H9 (cell line): ENCODE results near the gene DLX5. TPM values are rescaled to one million over a fixed set of nuclear protein-coding genes. Genes with fewer than 3 reads are reported as not detected.

Experiments used
- DNase-seq: peaks from one replicate; pipeline ENCODE4 v3.0.0-alpha.2; 2017
- H2AFZ ChIP-seq: one replicate; pipeline ENCODE4 v1.6.1; 2013; ENCODE audit warnings: mild to moderate bottlenecking, low read length, control low read depth, moderate library complexity
- H2AK5ac ChIP-seq: 2 replicates; pipeline ENCODE4 v1.6.1; 2013; ENCODE audit warnings: low read length, control low read depth, mixed read lengths; ENCODE audit not compliant: insufficient read length
- H2BK120ac ChIP-seq: one replicate; pipeline ENCODE4 v1.6.1; 2013; ENCODE audit warnings: low read depth, mild to moderate bottlenecking, low read length, control low read depth, inconsistent platforms; ENCODE audit not compliant: poor library complexity, severe bottlenecking
- H2BK12ac ChIP-seq: 2 replicates; pipeline ENCODE4 v1.6.1; 2013; ENCODE audit warnings: low read length, control low read depth, mixed read lengths, low read depth; ENCODE audit not compliant: insufficient read length
- H2BK15ac ChIP-seq: 2 replicates; pipeline ENCODE4 v1.6.1; 2013; ENCODE audit warnings: low read depth, low read length, control low read depth
- H2BK20ac ChIP-seq: one replicate; pipeline ENCODE4 v1.6.1; 2013; ENCODE audit warnings: low read depth, mild to moderate bottlenecking, low read length, control low read depth, inconsistent platforms; ENCODE audit not compliant: poor library complexity, severe bottlenecking
- H2BK5ac ChIP-seq: 2 replicates; pipeline ENCODE4 v1.6.1; 2013; ENCODE audit warnings: low read length, control low read depth, mixed read lengths; ENCODE audit not compliant: insufficient read length
- H3K14ac ChIP-seq: 2 replicates; pipeline ENCODE4 v1.6.1; 2013; ENCODE audit warnings: low read length, control low read depth; ENCODE audit not compliant: insufficient read depth
- H3K18ac ChIP-seq: 2 replicates; pipeline ENCODE4 v1.6.1; 2013; ENCODE audit warnings: low read depth, mild to moderate bottlenecking, mixed read lengths, low read length, control low read depth; ENCODE audit not compliant: insufficient read length
- H3K23ac ChIP-seq: 2 replicates; pipeline ENCODE4 v1.6.1; 2013; ENCODE audit warnings: low read length, control low read depth, mixed read lengths, low read depth; ENCODE audit not compliant: insufficient read length
- H3K23me2 ChIP-seq: 2 replicates; pipeline ENCODE4 v1.6.1; 2013; ENCODE audit warnings: low read depth, mild to moderate bottlenecking, mixed read lengths, low read length, control low read depth; ENCODE audit not compliant: insufficient read length, poor library complexity, severe bottlenecking
- H3K27ac ChIP-seq: 2 replicates; pipeline ENCODE4 v1.5.1; 2013; ENCODE audit warnings: low read length, control low read depth, mixed read lengths, low read depth; ENCODE audit not compliant: insufficient read length
- H3K27me3 ChIP-seq: 2 replicates; pipeline ENCODE4 v1.6.1; 2013; ENCODE audit warnings: low read length, control low read depth, inconsistent platforms; ENCODE audit not compliant: insufficient read depth
- H3K4ac ChIP-seq: 2 replicates; pipeline ENCODE4 v1.6.1; 2013; ENCODE audit warnings: low read depth, mild to moderate bottlenecking, control low read depth, inconsistent platforms, low read length, moderate library complexity
- H3K4me1 ChIP-seq: 2 replicates; pipeline ENCODE4 v1.6.1; 2013; ENCODE audit warnings: low read length, control low read depth, inconsistent platforms; ENCODE audit not compliant: insufficient read depth
- H3K4me2 ChIP-seq: 2 replicates; pipeline ENCODE4 v1.6.1; 2013; ENCODE audit warnings: low read length, control low read depth, mixed read lengths; ENCODE audit not compliant: insufficient read length, insufficient read depth
- H3K56ac ChIP-seq: 2 replicates; pipeline ENCODE4 v1.6.1; 2013; ENCODE audit warnings: low read depth, mild to moderate bottlenecking, mixed read lengths, low read length, control low read depth; ENCODE audit not compliant: insufficient read length
- H3K79me1 ChIP-seq: 2 replicates; pipeline ENCODE4 v1.6.1; 2013; ENCODE audit warnings: low read depth, mild to moderate bottlenecking, moderate library complexity, low read length, control low read depth, inconsistent platforms; ENCODE audit not compliant: insufficient read depth, poor library complexity, severe bottlenecking
- H3K79me2 ChIP-seq: 2 replicates; pipeline ENCODE4 v1.6.1; 2013; ENCODE audit warnings: low read length, control low read depth, inconsistent platforms; ENCODE audit not compliant: insufficient read depth
- H3K9ac ChIP-seq: 2 replicates; pipeline ENCODE4 v1.6.1; 2013; ENCODE audit warnings: low read length, control low read depth, mixed read lengths; ENCODE audit not compliant: insufficient read length; ENCODE audit errors: extremely low read depth
- H3K9me3 ChIP-seq: one replicate; pipeline ENCODE4 v1.6.1; 2013; ENCODE audit warnings: low read depth, low read length, inconsistent platforms; ENCODE audit not compliant: control insufficient read depth
- H3T11ph ChIP-seq: one replicate; pipeline ENCODE4 v1.6.1; 2013; ENCODE audit warnings: mild to moderate bottlenecking, low read length, control low read depth, inconsistent platforms
- H4K20me1 ChIP-seq: one replicate; pipeline ENCODE4 v1.6.1; 2013; ENCODE audit not compliant: control insufficient read depth, insufficient read length, insufficient read depth
- H4K5ac ChIP-seq: 2 replicates; pipeline ENCODE4 v1.6.1; 2013; ENCODE audit warnings: low read depth, mild to moderate bottlenecking, mixed read lengths, low read length, control low read depth; ENCODE audit not compliant: insufficient read length
- H4K8ac ChIP-seq: replicated peaks from 2 replicates; pipeline ENCODE4 v1.6.1; 2013; ENCODE audit warnings: low read length, control low read depth, mixed read lengths, low read depth; ENCODE audit not compliant: insufficient read length
- H4K91ac ChIP-seq: 2 replicates; pipeline ENCODE4 v1.6.1; 2013; ENCODE audit warnings: low read depth, mild to moderate bottlenecking, moderate library complexity, mixed read lengths, low read length, control low read depth; ENCODE audit not compliant: insufficient read length
- H3K27ac Mint-ChIP-seq, 3 experiments: 2 replicates in 2 of 3; 3 replicates in 1 of 3; pipeline ENCODE4 v1.8.0; 2020 to 2021; ENCODE audit warnings: mixed read lengths in 3 of 3, mild to moderate bottlenecking in 1 of 3, moderate library complexity in 1 of 3
- H3K27me3 Mint-ChIP-seq: 2 replicates; pipeline ENCODE4 v1.8.0; 2021; ENCODE audit warnings: low read depth, mild to moderate bottlenecking, moderate library complexity, mixed read lengths
- H3K36me3 Mint-ChIP-seq, 3 experiments: 2 replicates in 2 of 3; 3 replicates in 1 of 3; pipeline ENCODE4 v1.8.0; 2020 to 2021; ENCODE audit warnings: low read depth in 3 of 3, mixed read lengths in 3 of 3; ENCODE audit not compliant: insufficient read depth in 1 of 3
- H3K4me1 Mint-ChIP-seq, 2 experiments: 2 replicates each; pipeline ENCODE4 v1.8.0; 2020; ENCODE audit warnings: mixed read lengths in 2 of 2
- H3K4me3 Mint-ChIP-seq, 2 experiments: 2 replicates in 1 of 2; 3 replicates in 1 of 2; pipeline ENCODE4 v1.8.0; 2020 to 2021; ENCODE audit warnings: mild to moderate bottlenecking in 2 of 2, mixed read lengths in 2 of 2, moderate library complexity in 1 of 2
- H3K9me3 Mint-ChIP-seq, 2 experiments: 2 replicates in 1 of 2; 3 replicates in 1 of 2; pipeline ENCODE4 v1.8.0; 2020; ENCODE audit warnings: mild to moderate bottlenecking in 2 of 2, mixed read lengths in 2 of 2, moderate library complexity in 1 of 2
- WGBS: extraction: QIAGEN DNeasy Blood & Tissue Kit; methylation state at CpG from one replicate; pipeline ENCODE4 v1.1.7; 2013; ENCODE audit warnings: missing lambda C conversion rate, low lambda C conversion rate, mixed read lengths; ENCODE audit not compliant: insufficient read length; ENCODE audit errors: extremely low coverage; 5-methylcytosine and 5-hydroxymethylcytosine counted together
- total RNA-seq: library from RNA; stranded (reverse); gene quantifications from 2 replicates; pipeline ENCODE4 v1.2.1, GENCODE V29; 2021
- TF ChIP-seq, protein P1 (sequence below): fragments of 200-600 bp; sonication (generic); conservative IDR thresholded peaks from 3 replicates; pipeline ENCODE4 v1.8.0; 2021; ENCODE audit warnings: antibody characterized with exemption, mild to moderate bottlenecking

Gene DLX5
- total RNA-seq, 1 experiment from 2014 or later: 0.22 TPM

DNA sequence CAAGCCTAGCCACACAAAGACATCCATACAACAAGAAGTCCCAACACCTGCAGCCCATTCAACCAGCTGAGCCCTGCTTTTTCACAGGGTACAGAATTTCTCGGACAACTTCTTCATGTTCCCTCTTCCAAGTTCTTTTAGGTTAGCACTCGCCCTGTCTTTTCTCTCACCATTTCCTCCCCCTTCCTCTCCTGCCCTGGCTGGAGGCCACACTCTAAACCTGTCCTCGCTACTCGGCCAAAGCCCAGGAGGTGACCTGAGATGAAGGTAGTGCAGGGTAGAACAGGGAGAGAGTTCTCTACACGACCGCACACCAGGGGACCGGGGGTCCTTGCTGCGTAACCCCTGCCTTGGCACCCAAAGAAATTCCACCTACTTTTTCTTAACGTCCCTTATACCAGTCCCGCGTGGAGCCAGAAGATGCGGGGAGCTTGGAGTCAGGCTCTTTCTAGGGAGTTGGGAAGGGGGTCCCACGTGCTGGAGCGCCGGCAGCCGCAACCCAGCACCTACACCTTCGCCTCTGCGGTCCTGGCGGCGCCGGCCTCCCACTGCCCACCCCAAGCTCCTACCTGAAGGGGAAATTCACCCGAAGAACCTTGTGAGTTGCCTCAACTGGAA is 35.3 kb downstream of the DLX5 start:
- Histone ChIP-seq H3K27me3 (peaks cover 61% of the 10 kb centered on the region), H3K56ac (no peak overlapping the region), H4K8ac (no peak overlapping the region), H3K18ac (no peak overlapping the region), H3K23me2 (peaks cover 15% of the 10 kb centered on the region), H3K4ac (no peak overlapping the region), H3K14ac (no peak overlapping the region), H2BK12ac (no peak overlapping the region), H3K4me2 (peak overlapping the region; percentile 45), H4K20me1 (no peaks in the 10 kb centered on the region), H2AK5ac (no peak overlapping the region), H2BK120ac (no peak overlapping the region), H2AFZ (no peak overlapping the region), H3K79me1 (no peaks in the 10 kb centered on the region), H3T11ph (no peak overlapping the region), H4K91ac (no peak overlapping the region), H2BK5ac (no peak overlapping the region), H3K9me3 (no peaks in the 10 kb centered on the region), H3K23ac (no peak overlapping the region), H2BK15ac (no peak overlapping the region), H3K9ac (no peak overlapping the region), H3K79me2 (no peaks in the 10 kb centered on the region), H2BK20ac (no peak overlapping the region), H3K27ac (no peak overlapping the region), H4K5ac (no peak overlapping the region), H3K4me1 (peaks cover 2% of the 10 kb centered on the region)
- H3K27me3 Mint-ChIP-seq: peaks cover 99% of the 10 kb centered on the region
- peaks cover 0 to 8% of the 10 kb centered on the region in 2 experiments; a peak in 3 of 5 replicates for H3K9me3 Mint-ChIP-seq
- TF ChIP-seq, protein P1, sequence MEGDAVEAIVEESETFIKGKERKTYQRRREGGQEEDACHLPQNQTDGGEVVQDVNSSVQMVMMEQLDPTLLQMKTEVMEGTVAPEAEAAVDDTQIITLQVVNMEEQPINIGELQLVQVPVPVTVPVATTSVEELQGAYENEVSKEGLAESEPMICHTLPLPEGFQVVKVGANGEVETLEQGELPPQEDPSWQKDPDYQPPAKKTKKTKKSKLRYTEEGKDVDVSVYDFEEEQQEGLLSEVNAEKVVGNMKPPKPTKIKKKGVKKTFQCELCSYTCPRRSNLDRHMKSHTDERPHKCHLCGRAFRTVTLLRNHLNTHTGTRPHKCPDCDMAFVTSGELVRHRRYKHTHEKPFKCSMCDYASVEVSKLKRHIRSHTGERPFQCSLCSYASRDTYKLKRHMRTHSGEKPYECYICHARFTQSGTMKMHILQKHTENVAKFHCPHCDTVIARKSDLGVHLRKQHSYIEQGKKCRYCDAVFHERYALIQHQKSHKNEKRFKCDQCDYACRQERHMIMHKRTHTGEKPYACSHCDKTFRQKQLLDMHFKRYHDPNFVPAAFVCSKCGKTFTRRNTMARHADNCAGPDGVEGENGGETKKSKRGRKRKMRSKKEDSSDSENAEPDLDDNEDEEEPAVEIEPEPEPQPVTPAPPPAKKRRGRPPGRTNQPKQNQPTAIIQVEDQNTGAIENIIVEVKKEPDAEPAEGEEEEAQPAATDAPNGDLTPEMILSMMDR: no peak
- H3K4me1 Mint-ChIP-seq: peaks cover 33 to 74% of the 10 kb centered on the region in 2 experiments
- H3K36me3 Mint-ChIP-seq: no peaks in the 10 kb centered on the region
- peak; percentile 61 for DNase-seq
- peak overlapping the region; percentile 21 to 75 for H3K4me3 Mint-ChIP-seq
- no peak overlapping the region for H3K27ac Mint-ChIP-seq
- no CpG with 5 or more reads among the region's 22 CpGs for WGBS
